IPS DF 6.9 (cell line): ENCODE results near the gene TUBB2B.

Experiments used
- DNase-seq: peaks from one replicate; pipeline ENCODE4 v3.0.0-alpha.2; 2013; ENCODE audit warnings: low read depth, low spot score
- H3K27ac ChIP-seq: one replicate; pipeline ENCODE4 v1.5.1; 2013; ENCODE audit warnings: low read length, control low read depth
- H3K27me3 ChIP-seq: 2 replicates; pipeline ENCODE4 v1.6.1; 2013; ENCODE audit warnings: mild to moderate bottlenecking, low read length; ENCODE audit not compliant: control insufficient read depth, insufficient read depth
- H3K36me3 ChIP-seq: 2 replicates; pipeline ENCODE4 v1.6.1; 2013; ENCODE audit warnings: low read length; ENCODE audit not compliant: control insufficient read depth, insufficient read depth
- H3K4me1 ChIP-seq: 2 replicates; pipeline ENCODE4 v1.6.1; 2013; ENCODE audit warnings: low read length; ENCODE audit not compliant: control insufficient read depth, insufficient read depth
- H3K4me3 ChIP-seq: 2 replicates; pipeline ENCODE4 v1.5.1; 2013; ENCODE audit warnings: mild to moderate bottlenecking, low read length
- H3K9me3 ChIP-seq: 2 replicates; pipeline ENCODE4 v1.6.1; 2013; ENCODE audit warnings: low read length, inconsistent platforms; ENCODE audit not compliant: control insufficient read depth, insufficient read depth
- WGBS: extraction: QIAGEN DNeasy Blood & Tissue Kit; methylation state at CpG from one replicate; pipeline ENCODE4 v1.1.7; 2013; ENCODE audit warnings: mixed read lengths, missing lambda C conversion rate; ENCODE audit not compliant: insufficient read length, insufficient coverage; 5-methylcytosine and 5-hydroxymethylcytosine counted together

The TUBB2B gene

GRCh38 chr6:3227363-3228045 is at the start of gene TUBB2B:
Gene TUBB2B, minus strand, starts transcription at chr6:3227653. Its CDS starts 110 bp downstream, at chr6:3227543.
- WGBS, result no CpG with 5 or more reads among the region's 66 CpGs
- peak within 1 kb of the TSS; percentile 79 for H3K4me3 ChIP-seq
- DNase-seq, result no peak
- H3K27me3 ChIP-seq, result no peaks in the 10 kb centered on the region
- no peaks in the 10 kb centered on the region; the same call in 1 of the 2 replicates for H3K4me1 ChIP-seq
- no peaks in the 10 kb centered on the region for H3K9me3 ChIP-seq
- H3K27ac ChIP-seq, result no peak within 1 kb of the TSS
- peaks cover 5% of the 10 kb centered on the region; the same call in 1 of the 2 replicates for H3K36me3 ChIP-seq

GRCh38 chr6:3277251-3277650 is 49.8 kb upstream of the TUBB2B start:
- no peak for DNase-seq
- H3K9me3 ChIP-seq, result no peaks in the 10 kb centered on the region
- no peak overlapping the region for H3K27ac ChIP-seq
- H3K4me1 ChIP-seq, result peaks cover 2% of the 10 kb centered on the region; the same call in 1 of the 2 replicates
- H3K4me3 ChIP-seq, result no peak overlapping the region
- peaks cover 6% of the 10 kb centered on the region; the same call in 1 of the 2 replicates for H3K36me3 ChIP-seq
- no peaks in the 10 kb centered on the region for H3K27me3 ChIP-seq
- no CpG with 5 or more reads among the region's 12 CpGs for WGBS

GRCh38 chr6:3276174-3277167 is 49.0 kb upstream of the TUBB2B start:
- no peak for DNase-seq
- Histone ChIP-seq H3K4me1 (no peaks in the 10 kb centered on the region; the same call in 1 of the 2 replicates), H3K36me3 (peaks cover 6% of the 10 kb centered on the region; the same call in 1 of the 2 replicates), H3K9me3 (no peaks in the 10 kb centered on the region), H3K27me3 (no peaks in the 10 kb centered on the region), H3K27ac (no peak overlapping the region), H3K4me3 (no peak overlapping the region)
- WGBS, result no CpG with 5 or more reads among the region's 20 CpGs

- peaks cover 20% of the 10 kb centered on the region for H3K36me3 ChIP-seq
Measured at GRCh38 chr6:3273707-3274521, 46.5 kb upstream of the TUBB2B start.

GRCh38 chr6:3272911-3273547 is 45.6 kb upstream of the TUBB2B start:
- WGBS, result no CpG with 5 or more reads among the region's 32 CpGs
- Histone ChIP-seq H3K4me1 (no peaks in the 10 kb centered on the region), H3K27me3 (no peaks in the 10 kb centered on the region), H3K36me3 (peaks cover 22% of the 10 kb centered on the region), H3K9me3 (no peaks in the 10 kb centered on the region), H3K4me3 (no peak overlapping the region), H3K27ac (no peak overlapping the region)
- no peak for DNase-seq

More at GRCh38 chr6:3273707-3274521, 46.5 kb upstream of the TUBB2B start:
- no peak for DNase-seq
- no CpG with 5 or more reads among the region's 9 CpGs for WGBS
- Histone ChIP-seq H3K4me1 (no peaks in the 10 kb centered on the region), H3K9me3 (no peaks in the 10 kb centered on the region), H3K27ac (no peak overlapping the region), H3K27me3 (no peaks in the 10 kb centered on the region), H3K4me3 (no peak overlapping the region)

- Histone ChIP-seq H3K4me3 (no peak overlapping the region), H3K36me3 (peaks cover 22% of the 10 kb centered on the region), H3K27me3 (no peaks in the 10 kb centered on the region), H3K9me3 (no peaks in the 10 kb centered on the region), H3K4me1 (no peaks in the 10 kb centered on the region), H3K27ac (no peak overlapping the region)
- no peak for DNase-seq
- WGBS, result no CpG with 5 or more reads among the region's 13 CpGs
Measured at GRCh38 chr6:3271756-3272155, 44.3 kb upstream of the TUBB2B start.

GRCh38 chr6:3270258-3270657 is 42.8 kb upstream of the TUBB2B start:
- H3K27ac ChIP-seq, result no peak overlapping the region
- no peaks in the 10 kb centered on the region for H3K27me3 ChIP-seq
- H3K4me3 ChIP-seq, result no peak overlapping the region
- no peaks in the 10 kb centered on the region for H3K9me3 ChIP-seq
- DNase-seq, result no peak
- WGBS, result no CpG with 5 or more reads among the region's 15 CpGs
- H3K4me1 ChIP-seq, result no peaks in the 10 kb centered on the region
- H3K36me3 ChIP-seq, result peaks cover 22% of the 10 kb centered on the region

GRCh38 chr6:3269281-3269975 is 42.0 kb upstream of the TUBB2B start:
- H3K27me3 ChIP-seq, result no peaks in the 10 kb centered on the region
- H3K9me3 ChIP-seq, result no peaks in the 10 kb centered on the region
- H3K27ac ChIP-seq, result no peak overlapping the region
- H3K4me3 ChIP-seq, result no peak overlapping the region
- DNase-seq, result no peak
- whole genome bisulfite sequencing, result no CpG with 5 or more reads among the region's 27 CpGs
- H3K36me3 ChIP-seq, result peaks cover 22% of the 10 kb centered on the region
- no peaks in the 10 kb centered on the region for H3K4me1 ChIP-seq

- no CpG with 5 or more reads among the region's 11 CpGs for WGBS
- peaks cover 30% of the 10 kb centered on the region for H3K36me3 ChIP-seq
Measured at GRCh38 chr6:3268680-3269079, 41.2 kb upstream of the TUBB2B start.

More at GRCh38 chr6:3268680-3269079, 41.2 kb upstream of the TUBB2B start:
- Histone ChIP-seq H3K9me3 (no peaks in the 10 kb centered on the region), H3K27me3 (no peaks in the 10 kb centered on the region), H3K4me3 (no peak overlapping the region), H3K4me1 (no peaks in the 10 kb centered on the region), H3K27ac (no peak overlapping the region)
- no peak for DNase-seq
